HFF-Myc (cell line): ENCODE data around the gene WWOX.

ENCODE experiments used
- DNase-seq: peaks from one replicate; pipeline ENCODE4 v3.0.0-alpha.2; 2011; ENCODE audit warnings: low read depth; ENCODE audit errors: extremely low read depth
- H3K4me3 ChIP-seq: replicated peaks from 2 replicates; pipeline ENCODE4 v1.5.1; 2011; ENCODE audit warnings: low read depth, mild to moderate bottlenecking, control low read depth, low read length
- TF ChIP-seq, protein P1 (sequence below): IDR thresholded peaks from 2 replicates; pipeline ENCODE4 v1.5.1; 2012; ENCODE audit warnings: mild to moderate bottlenecking, low read depth, low read length, control low read depth; ENCODE audit errors: missing control alignments

Gene WWOX

DNA sequence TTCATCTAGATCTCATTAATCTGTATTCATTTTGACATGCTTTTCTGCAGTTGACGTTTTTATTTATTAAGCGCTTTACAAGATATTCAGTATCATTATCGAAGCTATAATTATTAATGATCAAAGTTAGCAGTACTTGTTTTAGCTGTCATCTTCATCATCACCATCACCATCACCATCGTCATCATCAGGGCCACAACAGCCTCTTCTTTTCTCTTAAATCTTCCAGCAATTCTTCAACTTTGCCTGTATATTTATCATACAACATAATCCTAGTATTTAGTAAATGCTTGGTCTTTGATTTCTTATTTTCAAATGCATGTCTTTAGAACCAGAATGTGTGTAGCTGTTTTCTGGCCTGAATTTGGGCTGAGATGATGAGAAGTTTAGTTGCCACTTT lies 973.1 kb downstream of the WWOX start:
- DNase-seq, result no peak
- TF ChIP-seq, protein P1, sequence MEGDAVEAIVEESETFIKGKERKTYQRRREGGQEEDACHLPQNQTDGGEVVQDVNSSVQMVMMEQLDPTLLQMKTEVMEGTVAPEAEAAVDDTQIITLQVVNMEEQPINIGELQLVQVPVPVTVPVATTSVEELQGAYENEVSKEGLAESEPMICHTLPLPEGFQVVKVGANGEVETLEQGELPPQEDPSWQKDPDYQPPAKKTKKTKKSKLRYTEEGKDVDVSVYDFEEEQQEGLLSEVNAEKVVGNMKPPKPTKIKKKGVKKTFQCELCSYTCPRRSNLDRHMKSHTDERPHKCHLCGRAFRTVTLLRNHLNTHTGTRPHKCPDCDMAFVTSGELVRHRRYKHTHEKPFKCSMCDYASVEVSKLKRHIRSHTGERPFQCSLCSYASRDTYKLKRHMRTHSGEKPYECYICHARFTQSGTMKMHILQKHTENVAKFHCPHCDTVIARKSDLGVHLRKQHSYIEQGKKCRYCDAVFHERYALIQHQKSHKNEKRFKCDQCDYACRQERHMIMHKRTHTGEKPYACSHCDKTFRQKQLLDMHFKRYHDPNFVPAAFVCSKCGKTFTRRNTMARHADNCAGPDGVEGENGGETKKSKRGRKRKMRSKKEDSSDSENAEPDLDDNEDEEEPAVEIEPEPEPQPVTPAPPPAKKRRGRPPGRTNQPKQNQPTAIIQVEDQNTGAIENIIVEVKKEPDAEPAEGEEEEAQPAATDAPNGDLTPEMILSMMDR, result no peak
- H3K4me3 ChIP-seq, result no peak overlapping the region

DNA sequence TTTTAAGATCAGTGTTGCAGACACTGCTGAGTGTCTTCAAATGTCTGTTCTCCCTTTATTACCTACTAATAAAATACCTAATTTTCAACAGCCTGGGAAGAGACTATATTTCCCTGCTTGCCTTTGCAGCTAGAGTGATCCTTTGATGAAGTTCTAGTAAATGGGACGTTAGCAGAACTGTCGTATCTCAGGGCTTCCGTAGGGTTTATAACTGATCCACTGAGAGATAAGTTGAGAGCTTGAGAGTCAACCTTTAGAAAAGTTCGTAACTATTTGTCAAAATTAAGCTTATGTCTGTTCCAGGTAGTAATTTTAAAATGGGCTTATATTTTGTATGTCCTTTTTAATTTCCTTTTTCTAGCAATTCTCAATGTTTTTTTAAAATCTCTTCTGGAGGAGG lies 974.1 kb downstream of the WWOX start:
- TF ChIP-seq, protein P1, result no peak
- no peak for DNase-seq
- H3K4me3 ChIP-seq, result no peak overlapping the region

DNA sequence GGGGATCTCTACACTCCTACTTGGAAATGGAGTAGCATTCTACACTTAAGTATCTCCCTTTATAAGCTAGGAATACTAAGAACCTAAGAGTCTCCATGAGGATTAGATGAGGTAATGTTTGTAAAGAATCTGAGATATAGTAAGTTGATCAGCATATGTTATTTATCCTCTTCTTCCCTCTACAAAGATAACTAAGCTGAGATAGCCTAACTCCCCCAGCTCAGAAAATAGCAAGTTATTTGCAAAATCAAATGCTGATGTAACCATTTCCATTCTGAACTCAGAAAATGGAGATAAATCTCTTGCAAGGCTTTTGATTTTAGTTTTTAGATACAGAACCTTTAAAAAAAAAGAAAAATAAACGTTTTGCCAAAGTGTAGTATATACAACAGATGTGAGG lies 975.1 kb downstream of the WWOX start:
- H3K4me3 ChIP-seq, result no peak overlapping the region
- TF ChIP-seq, protein P1, result no peak
- DNase-seq, result no peak

DNA sequence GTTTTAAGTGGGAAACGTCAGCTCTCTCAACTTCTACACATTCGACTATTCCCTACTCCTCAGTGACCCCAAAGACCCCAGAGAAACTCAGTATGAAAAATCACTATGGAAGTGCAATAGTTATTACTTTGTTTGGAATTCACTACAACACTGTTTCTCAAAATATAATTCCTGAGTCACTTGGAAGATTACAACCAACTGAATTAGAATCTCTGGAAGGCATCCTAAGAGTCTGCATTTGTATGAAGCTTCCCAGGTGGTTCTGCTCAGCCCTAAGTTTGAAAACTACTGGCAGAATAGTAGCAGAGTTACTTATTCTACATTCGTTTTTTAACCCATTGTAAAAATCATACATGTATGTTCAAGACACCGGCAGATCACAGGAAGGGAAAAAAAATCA lies 975.5 kb downstream of the WWOX start:
- H3K4me3 ChIP-seq, result no peak overlapping the region
- TF ChIP-seq, protein P1, result no peak

DNA sequence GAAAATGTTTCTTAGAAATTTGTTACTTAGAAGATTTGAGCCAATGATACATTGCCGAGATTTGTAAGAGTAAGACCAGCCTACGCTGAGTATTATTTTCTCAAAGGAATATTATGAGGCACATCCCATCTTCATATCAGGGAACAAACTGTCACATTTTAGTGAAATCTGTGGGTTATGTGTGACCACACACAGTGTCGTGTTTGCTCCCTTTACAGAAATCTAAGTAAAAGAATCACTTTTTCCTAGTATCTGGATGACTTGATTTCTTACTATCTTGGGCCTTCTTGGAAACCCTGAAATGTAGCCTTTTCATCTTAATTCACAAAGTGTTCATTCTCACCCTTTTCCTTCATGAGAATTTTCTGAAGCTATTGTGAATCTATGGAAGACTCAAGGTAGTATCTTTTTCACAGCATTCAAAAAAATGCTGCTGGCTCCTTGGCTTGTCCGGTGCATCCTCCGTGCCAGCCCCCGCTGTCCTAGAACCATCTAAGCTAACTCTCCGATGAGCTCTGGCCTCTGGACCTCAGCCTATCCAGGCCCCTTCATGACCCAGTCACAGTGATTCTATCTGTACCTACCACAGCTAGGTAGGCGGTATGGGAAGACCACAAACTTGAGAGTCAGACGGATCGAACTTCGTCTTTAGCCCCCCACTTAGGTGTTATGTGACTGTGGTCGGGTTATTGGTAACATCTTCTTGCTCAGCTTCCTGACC lies 976.8 kb downstream of the WWOX start:
- H3K4me3 ChIP-seq, result no peak overlapping the region
- DNase-seq, result no peak
- TF ChIP-seq, protein P1, result no peak

More for the DNA sequence above, 975.5 kb downstream of the WWOX start:
- DNase-seq, result no peak

DNA sequence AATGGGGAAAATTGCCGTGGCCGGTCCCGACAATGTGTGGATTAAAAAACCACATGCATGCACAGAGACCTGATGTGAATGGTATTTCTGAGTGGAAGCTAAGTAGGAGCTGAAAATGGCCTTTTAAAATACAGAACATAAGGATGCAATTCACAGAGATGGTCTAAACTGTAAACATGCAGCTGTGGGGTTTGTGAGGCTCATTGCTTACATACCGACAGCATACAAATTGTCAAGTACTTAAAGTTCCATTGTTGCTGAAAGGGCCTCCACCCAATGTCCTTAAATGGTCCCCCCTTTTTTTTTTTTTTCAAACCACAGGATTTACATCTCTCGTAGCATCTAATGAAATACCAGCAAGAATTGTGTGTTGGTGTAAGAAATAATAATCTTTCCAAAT lies 977.9 kb downstream of the WWOX start:
- TF ChIP-seq, protein P1, result no peak

DNA sequence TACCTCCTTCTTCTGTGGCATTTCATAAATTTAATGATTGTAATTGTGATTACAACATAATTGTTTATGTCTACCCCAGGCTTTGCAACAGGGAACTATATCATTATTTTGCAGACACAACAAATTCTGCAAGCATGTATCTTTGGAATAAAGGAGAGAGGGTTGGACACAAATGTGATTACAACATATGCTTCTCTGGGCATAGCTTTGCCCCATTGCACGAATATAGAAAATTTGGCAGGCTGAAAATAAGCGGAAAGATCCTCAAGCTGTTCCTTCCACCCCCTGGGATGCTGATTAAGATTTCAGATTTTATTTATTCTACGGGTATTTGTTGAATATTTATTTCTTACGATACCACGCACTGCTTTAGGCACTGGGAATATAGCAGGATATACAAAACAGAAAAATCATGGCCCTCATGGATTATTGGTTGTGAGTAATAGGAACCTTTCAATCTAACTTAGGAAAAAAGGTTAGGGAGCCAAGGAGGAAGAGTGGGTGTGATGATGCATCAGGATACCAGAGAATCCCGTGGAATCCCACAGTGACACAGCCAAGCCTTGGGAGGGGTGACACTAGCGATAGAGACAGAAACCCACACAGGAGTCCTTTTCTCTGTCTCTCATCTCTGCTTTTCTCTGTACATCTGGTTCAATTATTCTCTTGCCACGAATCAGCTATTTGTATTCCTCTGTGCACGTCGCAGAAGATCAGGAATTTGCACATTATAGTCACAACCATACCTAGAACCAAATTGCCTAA lies 980.4 kb downstream of the WWOX start:
- no peak overlapping the region for H3K4me3 ChIP-seq
- no peak for DNase-seq
- TF ChIP-seq, protein P1, result no peak

More for the DNA sequence above, 977.9 kb downstream of the WWOX start:
- DNase-seq, result no peak
- no peak overlapping the region for H3K4me3 ChIP-seq
